Breast epithelium (tissue), 4 donors: ENCODE results near the gene MTSS2. TPM values are rescaled to one million over a fixed set of nuclear protein-coding genes. Genes with fewer than 3 reads are reported as not detected.
"Not testable (repeated sequence)": the region's sequence is repeated elsewhere in the genome, so short reads cannot be mapped to it uniquely, and the experiment has no call there.

Source experiments
- DNase-seq, 2 donors: peaks; one replicate each; pipeline ENCODE4 v3.0.0-alpha.2; 2019; ENCODE audit warnings: low spot score in 2 of 2
- H3K27ac ChIP-seq, 2 donors: fragments of 200-600 bp; sonication (generic) in 1 of 2; one replicate each; pipeline ENCODE4 v1.5.1; 2016 to 2019; ENCODE audit warnings: mild to moderate bottlenecking in 1 of 2
- H3K27me3 ChIP-seq, 2 donors: fragments of 200-600 bp; sonication (generic) in 1 of 2; one replicate each; pipeline versions ENCODE4 v1.5.1 to v1.6.0; 2017 to 2019; ENCODE audit warnings: control low read depth in 1 of 2, mild to moderate bottlenecking in 1 of 2
- H3K36me3 ChIP-seq: fragments of 200-600 bp; one replicate; pipeline ENCODE4 v1.5.1; 2019
- H3K4me1 ChIP-seq, 2 donors: fragments of 200-600 bp; sonication (generic); one replicate each; pipeline ENCODE4 v1.5.1; 2016 to 2019; ENCODE audit warnings: control low read depth in 1 of 2
- H3K4me3 ChIP-seq, 3 donors: fragments of 200-600 bp; sonication (generic); 1 replicate in 2 of 3; 2 replicates in 1 of 3; pipeline ENCODE4 v1.5.1; 2016 to 2019; ENCODE audit warnings: mild to moderate bottlenecking in 3 of 3, moderate library complexity in 2 of 3
- H3K9me3 ChIP-seq, 2 donors: fragments of 200-600 bp; sonication (generic) in 1 of 2; one replicate each; pipeline ENCODE4 v1.5.1; 2016 to 2019; ENCODE audit warnings: control low read depth in 1 of 2
- POLR2A ChIP-seq: fragments of 450-650 bp; IDR thresholded peaks from one replicate; pipeline ENCODE4 v1.6.1; 2016; ENCODE audit warnings: antibody characterized with exemption, mild to moderate bottlenecking, moderate library complexity
- POLR2AphosphoS5 ChIP-seq, 3 donors: sonication (generic); formaldehyde crosslinking; IDR thresholded peaks; one replicate each; pipeline ENCODE4 v1.6.1; 2017; ENCODE audit warnings: antibody characterized with exemption in 3 of 3
- intact Hi-C: fragments of 100-400 bp; cut with DNase I; formaldehyde crosslinking; loops from one replicate; pipeline ENCODE4 v1.15.1; 2023; ENCODE audit warnings: low total_unique reads
- total RNA-seq, 3 donors: library from RNA; depleted of rRNA; stranded (reverse); fragments of >200 nt; gene quantifications; one replicate each; pipeline ENCODE4 v1.1.0, GENCODE V29; 2016
- TF ChIP-seq, protein P1 (sequence below), 3 donors: fragments of 450-650 bp; IDR thresholded peaks; one replicate each; pipeline ENCODE4 v1.5.1; 2016 to 2017; ENCODE audit warnings: antibody characterized with exemption in 3 of 3, mild to moderate bottlenecking in 3 of 3, moderate library complexity in 3 of 3

MTSS2 gene
- total RNA-seq, 3 donors from 2014 or later: 9.4 to 28.8 (median 22.8) TPM

DNA sequence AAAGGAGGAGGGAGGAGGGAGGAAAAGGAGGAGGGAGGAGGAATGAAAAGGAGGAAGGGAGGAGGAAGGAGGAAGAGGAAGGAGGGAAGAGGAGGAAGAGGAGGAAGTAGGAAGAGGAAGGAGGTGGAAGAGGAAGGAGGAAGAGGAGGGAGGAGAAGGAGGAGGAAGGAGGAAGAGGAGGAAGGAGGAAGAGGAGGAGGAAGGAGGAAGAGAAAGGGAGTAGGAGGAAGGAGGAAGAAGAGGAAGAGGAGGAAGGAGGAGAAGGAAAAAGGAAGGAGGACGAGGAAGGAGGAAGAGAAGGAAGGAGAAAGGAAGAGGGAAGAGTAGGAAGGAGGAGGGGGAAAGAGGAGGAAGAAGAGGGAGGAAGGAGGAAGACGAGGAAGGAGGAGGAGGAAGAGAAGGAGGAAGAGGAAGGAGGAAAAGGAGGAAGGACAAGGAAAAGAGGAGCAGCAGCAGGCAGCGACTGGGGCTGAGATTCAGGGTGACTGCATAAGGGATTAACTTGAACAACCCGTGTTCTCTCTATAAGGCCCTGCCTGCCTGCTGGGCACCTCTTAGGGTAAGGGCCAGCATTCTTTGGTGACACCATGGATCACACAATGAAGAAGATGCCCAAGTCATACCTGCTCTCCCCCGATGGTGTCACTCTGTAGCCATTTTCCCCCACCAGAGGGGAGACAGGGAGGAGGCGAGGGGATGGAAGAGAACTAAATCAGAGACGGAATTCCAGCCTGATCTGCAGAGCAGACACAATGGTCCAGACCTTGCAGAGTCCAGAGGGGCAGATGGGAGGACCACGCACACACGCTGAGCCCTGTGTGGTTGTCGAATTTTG lies 40.9 kb downstream of the MTSS2 start:
- DNase-seq: no peak
- Histone ChIP-seq H3K27ac (no peak overlapping the region), H3K9me3 (no peaks in the 10 kb centered on the region), H3K36me3 (no peaks in the 10 kb centered on the region), H3K27me3 (no peaks in the 10 kb centered on the region), H3K4me1 (no peaks in the 10 kb centered on the region), H3K4me3 (no peak overlapping the region)
- no peak for TF ChIP-seq POLR2A
- TF ChIP-seq, protein P1, sequence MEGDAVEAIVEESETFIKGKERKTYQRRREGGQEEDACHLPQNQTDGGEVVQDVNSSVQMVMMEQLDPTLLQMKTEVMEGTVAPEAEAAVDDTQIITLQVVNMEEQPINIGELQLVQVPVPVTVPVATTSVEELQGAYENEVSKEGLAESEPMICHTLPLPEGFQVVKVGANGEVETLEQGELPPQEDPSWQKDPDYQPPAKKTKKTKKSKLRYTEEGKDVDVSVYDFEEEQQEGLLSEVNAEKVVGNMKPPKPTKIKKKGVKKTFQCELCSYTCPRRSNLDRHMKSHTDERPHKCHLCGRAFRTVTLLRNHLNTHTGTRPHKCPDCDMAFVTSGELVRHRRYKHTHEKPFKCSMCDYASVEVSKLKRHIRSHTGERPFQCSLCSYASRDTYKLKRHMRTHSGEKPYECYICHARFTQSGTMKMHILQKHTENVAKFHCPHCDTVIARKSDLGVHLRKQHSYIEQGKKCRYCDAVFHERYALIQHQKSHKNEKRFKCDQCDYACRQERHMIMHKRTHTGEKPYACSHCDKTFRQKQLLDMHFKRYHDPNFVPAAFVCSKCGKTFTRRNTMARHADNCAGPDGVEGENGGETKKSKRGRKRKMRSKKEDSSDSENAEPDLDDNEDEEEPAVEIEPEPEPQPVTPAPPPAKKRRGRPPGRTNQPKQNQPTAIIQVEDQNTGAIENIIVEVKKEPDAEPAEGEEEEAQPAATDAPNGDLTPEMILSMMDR (IDR thresholded peaks at IDR 0.05): no peak
- TF ChIP-seq POLR2AphosphoS5 (IDR thresholded peaks at IDR 0.05): no peak
- intact Hi-C loops: no loop called here

DNA sequence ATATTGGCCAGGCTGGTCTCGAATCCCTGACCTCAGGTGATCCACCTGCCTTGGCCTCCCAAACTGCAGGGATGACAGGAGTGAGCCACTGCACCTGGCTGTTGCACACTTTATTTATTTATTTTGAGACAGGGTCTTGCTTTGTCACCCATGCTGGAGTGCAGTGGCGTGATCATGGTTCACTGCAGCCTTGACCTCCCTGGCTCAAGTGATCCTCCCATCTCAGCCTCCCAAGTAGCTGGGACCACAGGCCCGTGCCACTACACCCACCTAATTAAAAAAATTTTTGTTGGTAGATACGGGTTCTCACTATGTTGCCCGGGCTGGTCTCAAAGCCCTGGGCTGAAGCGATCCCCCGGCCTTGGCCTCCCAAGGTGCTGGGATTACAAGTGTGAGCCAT lies 42.6 kb downstream of the MTSS2 start:
- H3K4me1 ChIP-seq, DNase-seq, H3K4me3 ChIP-seq, H3K27ac ChIP-seq, H3K9me3 ChIP-seq, H3K27me3 ChIP-seq, intact Hi-C loops, H3K36me3 ChIP-seq: not testable (repeated sequence)

DNA sequence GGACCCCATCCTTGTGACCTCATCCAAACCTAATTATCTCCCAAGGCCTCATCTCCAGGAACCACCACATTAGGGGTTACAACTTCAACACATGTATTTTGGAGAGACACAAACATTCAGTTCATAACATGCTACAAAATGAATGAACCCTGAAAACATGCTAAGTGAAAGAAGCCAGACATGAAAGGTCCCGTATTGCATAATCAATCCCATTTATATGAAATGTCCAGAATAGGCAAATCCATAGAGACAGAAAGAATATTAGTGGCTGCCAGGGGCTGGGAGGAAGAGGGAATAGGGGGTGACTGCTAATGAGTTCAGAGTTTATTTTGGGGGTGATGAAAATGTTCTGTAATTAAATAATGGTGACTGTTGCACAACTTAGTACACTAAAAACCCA lies 43.2 kb downstream of the MTSS2 start:
- no peak for DNase-seq
- Histone ChIP-seq H3K36me3 (no peaks in the 10 kb centered on the region), H3K27me3 (no peaks in the 10 kb centered on the region), H3K27ac (no peak overlapping the region), H3K9me3 (no peaks in the 10 kb centered on the region), H3K4me1 (no peaks in the 10 kb centered on the region), H3K4me3 (no peak overlapping the region)
- TF ChIP-seq POLR2AphosphoS5 (IDR thresholded peaks at IDR 0.05) (no peak), POLR2A (no peak)
- TF ChIP-seq, protein P1 (IDR thresholded peaks at IDR 0.05): no peak
- intact Hi-C loops: no loop called here

DNA sequence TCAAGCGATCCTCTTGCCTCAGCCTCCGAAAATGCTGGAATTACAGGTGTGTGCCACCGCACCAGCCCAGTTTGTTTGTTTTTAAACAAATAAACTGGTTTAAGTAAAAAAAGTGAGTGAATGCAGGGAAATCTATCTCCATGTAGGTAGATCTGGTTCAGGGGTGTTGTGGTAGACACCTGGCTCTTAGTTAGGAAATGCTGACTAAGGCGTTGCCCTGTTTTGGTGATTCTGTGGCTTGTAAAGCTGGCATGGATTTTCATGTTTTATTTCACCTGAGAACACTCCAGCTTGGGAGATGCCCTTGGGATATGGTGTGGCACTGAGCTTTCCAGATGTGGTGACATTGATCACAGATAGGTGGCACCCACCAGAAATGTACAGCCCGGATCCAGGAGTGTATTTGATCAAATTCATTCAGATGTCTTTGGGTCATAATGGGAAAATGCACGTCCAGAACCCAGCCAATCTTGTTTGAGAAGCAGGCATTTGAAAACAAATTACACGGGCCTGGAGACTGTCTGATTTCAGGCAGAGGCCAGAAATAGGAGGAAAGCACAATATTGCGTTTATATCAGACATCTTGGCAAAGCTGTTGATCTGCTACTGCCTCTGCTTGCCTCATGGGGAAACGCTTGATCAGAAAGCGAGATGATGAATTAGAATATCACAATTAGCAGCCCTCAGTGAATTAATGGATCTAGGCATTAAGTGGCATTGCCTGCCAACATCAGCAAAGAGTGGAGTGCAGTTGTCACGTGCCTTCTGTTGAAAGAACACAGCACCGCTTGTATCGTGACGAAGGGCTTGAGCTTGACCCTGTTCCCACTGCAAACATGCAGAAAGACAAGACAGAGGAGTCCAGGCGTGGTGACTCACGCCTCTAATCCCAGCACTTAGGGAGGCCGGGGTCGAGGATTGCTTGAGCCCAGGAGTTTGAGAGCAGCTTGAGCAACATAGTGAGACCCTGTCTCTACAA lies 46.8 kb downstream of the MTSS2 start:
- Histone ChIP-seq H3K27ac (no peak overlapping the region), H3K9me3 (no peaks in the 10 kb centered on the region), H3K36me3 (no peaks in the 10 kb centered on the region), H3K4me3 (peak overlapping the region in 1 of 3 donors; percentile 1), H3K4me1 (no peaks in the 10 kb centered on the region), H3K27me3 (no peaks in the 10 kb centered on the region)
- intact Hi-C loops: no loop called here
- TF ChIP-seq, protein P1 (IDR thresholded peaks at IDR 0.05): no peak
- TF ChIP-seq POLR2A: no peak
- no peak for TF ChIP-seq POLR2AphosphoS5 (IDR thresholded peaks at IDR 0.05)
- DNase-seq: no peak

Other genes with a start within 250 kb of the MTSS2 start
- 10 to 100 TPM in 2 of 3 donors, 1 to 10 TPM in 1; 7.8 to 13.4 (median 11.5) TPM for gene ST3GAL2, start 247.0 kb downstream of the MTSS2 start, total RNA-seq
- 10 to 100 TPM; 10.7 to 27.8 (median 18.0) TPM for gene FCSK, start 231.5 kb downstream of the MTSS2 start, total RNA-seq
- gene COG4, start 162.5 kb downstream of the MTSS2 start, total RNA-seq: 10 to 100 TPM; 36.4 to 46.1 (median 41.3) TPM
- gene SF3B3, start 162.2 kb downstream of the MTSS2 start, total RNA-seq: 100 to 1,000 TPM in 2 of 3 donors, 10 to 100 TPM in 1; 80.2 to 147 (median 133) TPM
- gene IL34, start 39.5 kb downstream of the MTSS2 start, total RNA-seq: 10 to 100 TPM in 1 of 3 donors, 1 to 10 TPM in 1, under 1 TPM in 1; 0.64 to 37.9 (median 7.5) TPM
- gene VAC14, start 115.1 kb upstream of the MTSS2 start, total RNA-seq: 10 to 100 TPM; 26.7 to 29.4 (median 28.5) TPM